Heart left ventricle (tissue), 13 donors: Measurements from ENCODE around the gene CPA5.

Experiments used
- CTCF ChIP-seq, 12 donors: fragments of 200-600 bp; sonication (generic) in 4 of 12; IDR thresholded peaks; one replicate each; pipeline versions ENCODE4 v1.5.0 to v1.8.0; 2018 to 2022; ENCODE audit warnings: antibody characterized with exemption in 12 of 12, mild to moderate bottlenecking in 5 of 12
- POLR2A ChIP-seq, 2 donors: fragments of 450-650 bp; IDR thresholded peaks; one replicate each; pipeline ENCODE4 v1.6.1; 2017; ENCODE audit warnings: antibody characterized with exemption in 2 of 2, mild to moderate bottlenecking in 2 of 2, moderate library complexity in 2 of 2
- donor health status: ischemic (EF 13 %, LVEDD 7.1; RV severe dilation, severe dysfunction).
- donor health status: DM: no; HTN: yes; CAD: no.
- donor health status: DM: no; HTN: no; CAD: no.
- donor health status: ischemic (EF 25% LVEDD 6.9; RV normal size, moderate dysfunction).
- donor health status: ischemic (EF 25% LVEDD 5.7; RV mildly dilated, moderate dysfunction).
- donor health status: ischemic (EF 35%, LVEDD 5.7; RV mildly dilated, moderate dysfunction).
- donor health status: nonischemic (EF 11% LVEDD 7.7; RV severe dilation, severe dysfunction).
- donor health status: DM: yes; HTN: yes; CAD: no.
- donor health status: PGD.
- donor health status: ischemic (EF 29% LVEDD 5.4; RV normal size, mild dysfunction).
- donor health status: nonischemic (EF 23%, LVEDD 6.1; RV moderate dilation, normal function).

GRCh38 chr7:130301501-130302020 is 43.1 kb upstream of the CPA5 start:
- TF ChIP-seq CTCF (IDR thresholded peaks at IDR 0.05) (no peak), POLR2A (IDR thresholded peaks at IDR 0.05) (no peak)
